RWPE1 (cell line): Measurements from ENCODE around the gene LAMA3.

Source experiments
- CTCF ChIA-PET: fragments of 350-600 bp; sonication (Branson Sonifier 250); formaldehyde crosslinking; extraction: SDS; loops from one replicate; lab custom pipeline; 2021; lab: Yijun Ruan, JAX
- POLR2A ChIA-PET: fragments of 400-600 bp; formaldehyde crosslinking; extraction: SDS; loops from one replicate; lab custom pipeline; 2020; ENCODE audit warnings: antibody characterized with exemption; ENCODE audit not compliant: low non-redundant PET; lab: Yijun Ruan, JAX
- DNase-seq: peaks from one replicate; pipeline ENCODE4 v3.0.0; 2012; ENCODE audit warnings: low spot score
- H3K27ac ChIP-seq: fragments of 450-650 bp; 2 replicates; pipeline ENCODE4 v1.5.1; 2017
- CTCF ChIP-seq: fragments of 450-650 bp; conservative IDR thresholded peaks from 2 replicates; pipeline ENCODE4 v1.5.1; 2017; ENCODE audit warnings: low read depth, mild to moderate bottlenecking

The LAMA3 gene

GRCh38 chr18:23658285-23658684, 31.0 kb upstream of the LAMA3 start:
- no peak overlapping the region for H3K27ac ChIP-seq
- CTCF ChIA-PET = no interaction called here
- TF ChIP-seq CTCF = no peak
- POLR2A ChIA-PET = no interaction called here
- no peak for DNase-seq

GRCh38 chr18:23661735-23662308, 27.4 kb upstream of the LAMA3 start:
- no peak for TF ChIP-seq CTCF
- H3K27ac ChIP-seq = peak overlapping the region; percentile 75
- DNase-seq = no peak
- POLR2A ChIA-PET = no interaction called here
- CTCF ChIA-PET = interaction anchor here (0.6 kb wide), 1 partner anchor 256 kb away, joined by 3 read pairs; no protein-coding TSS in a partner anchor

- TF ChIP-seq CTCF = no peak
- H3K27ac ChIP-seq = peak within 1 kb of the TSS; percentile 75
- DNase-seq = peak; percentile 50
- ChIA-PET CTCF (no interaction called here), POLR2A (no interaction called here)
Measured at GRCh38 chr18:23662309-23663263, 26.7 kb upstream of the LAMA3 start, which contains the start of gene ANKRD29. Gene ANKRD29 (minus strand): TSS chr18:23662911. CDS start chr18:23662730, 181 bp downstream.

- no peak for TF ChIP-seq CTCF
- no peak for DNase-seq
- POLR2A ChIA-PET = no interaction called here
- CTCF ChIA-PET = interaction anchor here (0.7 kb wide), 1 partner anchor 148 kb away, joined by 3 read pairs; no protein-coding TSS in a partner anchor
- H3K27ac ChIP-seq = no peak overlapping the region
Measured at GRCh38 chr18:23664674-23665073, 24.6 kb upstream of the LAMA3 start.

GRCh38 chr18:23667114-23667513, 22.1 kb upstream of the LAMA3 start:
- TF ChIP-seq CTCF = no peak
- POLR2A ChIA-PET = no interaction called here
- CTCF ChIA-PET = no interaction called here
- no peak overlapping the region for H3K27ac ChIP-seq
- no peak for DNase-seq

GRCh38 chr18:23668731-23669130, 20.5 kb upstream of the LAMA3 start:
- POLR2A ChIA-PET = no interaction called here
- DNase-seq = peak; percentile 40
- no peak for TF ChIP-seq CTCF
- H3K27ac ChIP-seq = peak overlapping the region; percentile 68
- CTCF ChIA-PET = no interaction called here
